Stimulated activated CD4-positive, alpha-beta T cell treated with anti-CD3 and anti-CD28 coated beads, TNF-alpha, amount 100 ng/mL, for 48 hours (primary cell): ENCODE results near the gene ARHGEF18.
"Not testable (repeated sequence)": the region's sequence is repeated elsewhere in the genome, so short reads cannot be mapped to it uniquely, and the experiment has no call there.

Source experiments
- DNase-seq, 3 donors: peaks; one replicate each; pipeline ENCODE4 v3.0.0-alpha.2; 2020; ENCODE audit warnings: low read depth in 3 of 3

ARHGEF18 gene

DNA sequence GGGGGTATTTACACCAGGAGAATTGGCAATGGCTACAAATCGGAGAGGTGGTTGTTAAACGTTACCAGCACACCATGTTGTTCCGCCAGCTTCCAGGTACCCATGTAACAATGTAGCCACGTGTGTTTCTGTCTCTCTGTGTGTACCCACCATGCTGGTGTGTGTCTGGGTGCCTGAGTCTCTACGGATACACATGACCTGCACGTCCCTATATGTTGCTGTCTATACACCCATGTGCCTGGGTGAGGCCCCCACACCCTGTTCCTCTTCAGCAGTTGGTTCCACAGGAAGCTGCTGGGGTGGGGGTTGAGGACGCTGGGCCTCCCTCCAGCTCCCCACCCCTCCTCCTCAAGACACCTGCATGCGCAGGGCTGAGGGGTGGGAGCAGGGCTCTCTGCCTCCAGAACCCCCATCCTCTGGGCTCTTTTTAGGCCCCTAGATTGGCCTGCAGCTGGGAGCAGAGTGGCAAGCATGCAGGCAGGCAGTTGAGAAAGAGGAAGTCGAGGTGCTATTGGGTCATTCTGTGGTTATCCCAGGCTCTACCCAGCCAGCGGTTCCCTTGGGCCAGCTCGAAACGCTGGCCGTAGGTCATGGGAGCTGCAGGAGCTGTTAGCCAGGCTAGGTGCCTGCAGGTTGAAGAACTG lies at the start of gene ARHGEF18:
TSS of gene ARHGEF18 (plus strand) at position 351 of the 644 bp plus-strand sequence. CDS start 13,954 bp downstream, outside the sequence.
- no peak for DNase-seq

DNA sequence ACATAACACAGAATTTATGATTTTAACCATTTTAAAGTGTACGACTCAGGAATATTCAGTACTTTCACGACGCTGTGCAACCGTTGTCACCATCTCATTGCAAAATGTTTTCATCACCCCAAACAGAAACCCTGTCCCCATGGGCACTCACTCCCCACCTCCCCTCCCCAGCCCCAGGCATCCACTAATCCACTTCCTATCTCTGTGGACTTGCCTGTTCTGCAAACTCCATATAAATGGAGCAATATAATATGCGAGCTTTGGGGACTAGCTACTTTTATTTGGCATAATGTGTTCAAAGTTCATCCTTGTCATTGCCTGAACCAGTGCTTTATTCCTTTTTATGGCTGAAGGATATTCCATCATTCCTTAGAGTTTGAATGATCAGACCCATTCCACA lies 47.2 kb upstream of the ARHGEF18 start:
- DNase-seq: no peak

DNA sequence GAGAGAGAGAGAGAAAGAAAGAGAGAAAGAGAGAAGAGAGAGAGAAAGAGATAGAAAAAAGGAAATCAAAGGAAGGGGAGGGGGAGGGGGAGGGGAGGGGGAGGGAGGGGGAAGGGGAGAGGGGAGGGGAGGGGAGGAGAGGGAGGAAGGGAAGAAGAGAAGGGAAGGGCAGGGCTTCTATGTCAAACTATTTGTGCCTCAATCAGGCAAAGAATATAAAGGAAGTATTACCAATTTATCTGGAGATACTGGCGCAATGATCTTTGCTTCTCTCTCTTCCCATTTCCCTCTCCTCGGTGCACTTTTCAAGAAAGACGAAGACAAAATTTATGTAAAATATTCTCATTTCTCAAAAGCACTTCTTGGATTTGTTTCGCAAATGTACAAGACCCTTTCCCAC lies 45.3 kb upstream of the ARHGEF18 start:
- DNase-seq: no peak

GRCh38 chr19:7304200-7304599 lies 44.5 kb upstream of the ARHGEF18 start:
- no peak for DNase-seq

- DNase-seq: no peak
Observed at GRCh38 chr19:7307590-7308218, 41.0 kb upstream of the ARHGEF18 start.

GRCh38 chr19:7308327-7308726 lies 40.4 kb upstream of the ARHGEF18 start:
- DNase-seq: not testable (repeated sequence)

DNA sequence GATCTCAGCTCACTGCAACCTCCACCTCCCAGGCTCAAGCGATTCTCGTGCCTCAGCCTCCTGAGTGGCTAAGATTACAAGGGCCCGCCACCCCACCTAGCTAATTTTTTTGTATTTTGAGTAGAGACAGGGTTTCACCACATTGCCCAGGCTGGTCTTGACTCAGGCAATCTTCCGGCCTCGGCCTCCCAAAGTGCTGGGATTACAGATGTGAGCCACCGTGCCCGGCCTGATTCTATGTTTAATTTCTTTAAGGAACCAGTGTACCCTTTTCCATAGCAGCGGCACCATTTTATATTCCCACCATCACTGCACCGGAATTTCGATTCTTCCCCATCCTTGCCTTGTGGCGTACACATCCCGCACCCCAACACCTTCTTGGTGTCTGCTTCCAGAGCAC lies 36.8 kb upstream of the ARHGEF18 start:
- DNase-seq: no peak

DNA sequence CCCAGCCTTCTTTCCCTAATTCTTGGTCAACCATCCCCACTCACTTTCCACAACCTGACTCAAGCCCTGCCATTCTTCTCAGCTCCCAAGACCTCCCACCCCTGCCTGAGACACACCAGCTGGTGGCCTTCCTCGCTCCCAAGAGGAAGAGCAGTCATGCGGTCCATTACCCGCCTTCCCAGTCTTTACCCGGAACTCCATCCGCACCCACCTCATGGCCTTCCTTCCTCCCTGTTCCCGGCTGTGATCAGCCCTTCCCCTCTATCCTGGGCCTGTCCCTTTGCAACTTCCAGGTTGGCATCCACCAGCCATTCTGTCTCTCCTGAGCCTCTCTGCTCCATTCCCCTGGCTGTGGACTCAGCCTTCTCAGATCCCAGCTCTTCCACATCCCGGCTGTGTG lies 35.9 kb upstream of the ARHGEF18 start:
- DNase-seq: no peak

DNA sequence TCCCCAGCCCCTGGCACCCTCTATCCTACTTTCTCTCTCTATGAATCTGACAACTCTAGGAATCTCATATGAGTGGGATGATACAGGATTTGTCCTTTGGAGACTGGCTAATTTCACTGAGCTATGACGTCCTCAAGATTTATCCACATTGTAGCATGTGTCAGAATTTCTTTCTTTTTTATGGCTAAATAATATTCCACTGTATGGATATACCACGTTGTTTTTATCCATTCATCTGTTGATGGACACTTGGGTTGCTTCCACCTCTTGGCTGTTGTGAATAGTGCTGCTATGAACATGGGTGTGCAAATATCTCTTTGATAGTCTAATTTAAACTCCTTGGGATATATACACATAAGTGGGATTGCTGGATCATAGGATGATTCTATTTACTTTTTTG lies 30.6 kb upstream of the ARHGEF18 start:
- DNase-seq: no peak

DNA sequence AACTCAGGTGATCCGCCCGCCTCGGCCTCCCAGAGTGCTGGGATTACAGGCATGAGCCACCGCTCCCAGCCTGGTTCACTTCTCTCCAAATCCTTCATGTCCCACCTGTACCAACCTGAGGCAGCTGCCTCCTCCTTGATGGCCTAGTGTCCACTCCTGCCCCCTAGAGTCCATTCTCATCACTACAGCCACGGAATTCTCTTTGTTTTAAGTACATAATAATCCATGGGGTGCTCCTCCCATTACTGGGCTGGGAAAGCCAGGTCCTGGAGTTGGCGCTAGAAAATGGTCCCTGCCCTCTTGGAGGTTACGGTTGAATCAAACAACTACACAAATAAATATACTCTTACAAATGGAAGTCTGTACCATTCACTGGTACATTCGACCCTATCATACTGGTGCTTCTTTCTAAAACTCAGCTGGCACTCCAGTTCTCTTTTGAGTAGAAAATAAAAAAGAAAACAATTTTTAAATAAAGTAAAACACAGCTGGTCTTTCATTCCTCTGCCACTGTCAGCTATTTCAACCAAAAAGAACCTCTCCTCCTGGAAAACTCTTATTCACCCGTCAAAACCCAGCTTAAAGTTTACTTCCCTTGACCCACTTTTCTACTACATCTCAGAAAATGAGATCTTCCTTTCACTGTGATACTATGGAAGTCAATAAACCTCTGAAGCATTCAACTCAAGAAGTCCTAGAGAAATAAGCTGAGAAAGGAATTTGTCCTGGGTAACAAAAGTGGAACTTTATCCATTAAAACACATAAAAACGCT lies 22.4 kb upstream of the ARHGEF18 start:
- no peak for DNase-seq

- no peak for DNase-seq
Observed at GRCh38 chr19:7327802-7328201, 20.9 kb upstream of the ARHGEF18 start.

DNA sequence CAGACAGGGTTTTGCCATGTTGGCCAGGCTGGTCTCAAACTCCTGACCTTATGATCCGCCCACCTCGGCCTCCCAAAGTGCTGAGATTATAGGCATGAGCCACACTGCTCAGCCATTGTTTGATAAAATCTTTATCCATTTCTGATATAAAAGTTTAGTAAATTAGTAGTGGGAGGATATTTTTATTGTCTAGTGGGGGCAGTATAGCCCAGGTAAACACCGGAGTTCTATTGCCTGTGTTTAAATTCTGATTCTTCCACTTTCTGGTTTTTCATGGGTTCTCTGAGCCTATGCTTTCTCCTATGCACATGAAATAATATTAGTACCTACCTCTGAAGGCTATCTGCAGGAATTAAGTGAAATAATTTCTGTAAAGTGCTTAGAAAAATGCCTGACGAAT lies 20.1 kb upstream of the ARHGEF18 start:
- no peak for DNase-seq

- no peak for DNase-seq
Observed at GRCh38 chr19:7331446-7331845, 17.3 kb upstream of the ARHGEF18 start.

GRCh38 chr19:7333198-7334118 lies 15.3 kb upstream of the ARHGEF18 start:
- DNase-seq: no peak

DNA sequence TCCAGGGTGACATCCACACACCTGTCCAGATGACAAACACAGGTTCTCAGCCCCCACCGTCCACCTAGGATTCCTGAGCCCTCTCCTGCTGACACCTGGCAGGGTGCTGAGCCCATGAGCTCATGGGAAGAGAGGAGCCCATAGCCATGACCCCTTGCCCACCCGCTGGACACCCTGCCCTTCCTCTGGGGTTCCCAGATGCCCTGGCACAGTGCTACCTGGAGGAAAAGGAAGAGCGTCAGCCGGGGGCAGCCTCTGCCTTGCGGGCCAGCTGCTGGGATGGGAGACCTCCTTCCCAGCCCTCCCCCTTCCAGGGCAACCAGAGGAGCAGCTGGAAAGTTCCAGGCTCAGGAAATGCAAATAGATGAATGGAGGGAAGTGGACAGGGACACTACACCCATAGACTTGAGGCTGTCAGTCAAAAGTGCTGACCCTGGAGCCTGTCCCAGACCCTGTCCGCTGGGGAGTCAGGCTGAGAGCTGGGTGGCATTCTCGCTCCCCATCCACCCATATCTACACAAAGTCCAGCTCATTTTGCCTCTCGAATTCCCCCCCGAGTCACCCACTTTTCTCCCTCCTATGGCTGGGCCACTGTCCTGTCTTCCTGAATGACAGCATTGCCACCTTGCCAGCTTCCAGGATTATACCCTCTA lies 12.3 kb upstream of the ARHGEF18 start:
- no peak for DNase-seq

DNA sequence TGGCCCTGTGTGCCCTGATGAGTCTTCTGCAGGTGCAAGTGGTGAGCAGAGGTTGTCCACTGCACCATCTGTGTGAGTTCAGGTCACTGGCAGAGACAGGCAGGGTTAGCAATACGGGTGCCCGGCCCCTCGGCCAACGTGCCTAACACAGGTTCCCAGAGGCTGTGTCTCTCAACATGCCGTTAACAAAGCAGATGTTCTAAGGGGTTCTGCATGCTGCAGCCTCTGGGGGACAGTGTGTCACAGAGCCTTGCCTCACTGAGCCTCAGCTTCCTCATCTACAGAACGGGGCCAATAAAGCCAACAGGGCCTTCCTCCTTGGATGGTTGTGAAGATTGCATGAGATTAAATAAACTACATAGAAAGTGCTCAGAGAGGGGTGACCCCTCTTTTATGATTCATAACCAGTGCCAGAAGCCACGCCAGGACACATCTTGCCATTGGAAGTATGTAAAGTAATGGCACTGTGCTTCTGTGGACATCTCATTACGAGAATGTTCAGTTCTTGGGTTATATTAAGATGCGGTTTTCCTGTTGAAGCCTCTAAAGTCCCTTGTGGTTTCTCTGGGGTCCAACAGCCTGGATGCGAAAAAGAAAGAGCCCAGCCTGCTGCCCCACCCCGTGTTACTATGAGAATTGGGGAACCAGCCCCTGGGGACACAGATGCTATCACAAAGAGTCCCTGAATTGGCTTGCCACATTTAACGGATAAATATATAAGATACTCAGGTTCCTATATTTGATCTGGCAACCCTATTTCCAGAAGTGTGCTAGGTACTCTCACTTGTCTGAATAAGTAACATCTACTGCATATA lies 11.2 kb upstream of the ARHGEF18 start:
- DNase-seq: no peak

DNA sequence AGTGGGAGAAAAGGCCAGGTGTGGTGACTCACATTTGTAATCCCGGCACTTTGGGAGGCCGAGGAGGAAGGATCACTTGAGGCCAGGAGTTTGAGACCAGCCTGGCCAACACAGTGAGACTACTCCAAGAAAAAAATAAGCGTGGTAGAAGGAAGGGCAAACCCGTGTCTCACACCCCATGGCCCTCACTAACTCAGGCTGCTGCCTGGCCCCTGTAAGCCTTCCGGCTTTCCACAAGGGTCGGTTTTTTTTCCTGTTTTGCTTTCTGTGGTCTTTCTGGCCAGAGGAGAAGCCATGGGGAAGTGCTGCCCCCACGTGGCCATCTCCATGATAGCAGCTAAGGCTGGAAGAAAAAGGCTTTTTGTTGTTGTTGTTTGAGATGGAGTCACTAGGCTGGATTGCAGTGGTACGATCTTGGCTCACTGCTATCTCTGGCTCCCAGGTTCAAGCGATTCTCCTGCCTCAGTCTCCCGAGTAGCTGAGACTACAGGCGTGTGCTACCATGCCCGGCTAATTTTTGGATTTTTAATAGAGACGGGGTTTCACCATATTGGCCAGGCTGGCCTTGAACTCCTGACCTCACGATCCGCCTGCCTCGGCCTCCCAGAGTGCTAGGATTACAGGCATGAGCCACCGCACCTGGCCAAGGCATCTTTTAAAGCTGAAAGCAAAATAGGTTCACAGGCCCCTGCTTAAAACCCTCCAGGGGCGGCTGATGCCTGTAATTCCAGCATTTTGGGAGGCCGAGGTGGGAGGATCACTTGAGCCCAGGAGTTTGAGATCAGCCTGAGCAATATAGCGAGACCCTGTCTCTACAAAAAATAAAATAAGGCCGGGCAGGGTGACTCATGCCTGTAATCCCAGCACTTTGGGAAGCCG lies 7.5 kb upstream of the ARHGEF18 start:
- peak; percentile 69 to 79 (median 74) for DNase-seq

- no peak for DNase-seq
Observed at GRCh38 chr19:7342143-7342542, 6.6 kb upstream of the ARHGEF18 start.

DNA sequence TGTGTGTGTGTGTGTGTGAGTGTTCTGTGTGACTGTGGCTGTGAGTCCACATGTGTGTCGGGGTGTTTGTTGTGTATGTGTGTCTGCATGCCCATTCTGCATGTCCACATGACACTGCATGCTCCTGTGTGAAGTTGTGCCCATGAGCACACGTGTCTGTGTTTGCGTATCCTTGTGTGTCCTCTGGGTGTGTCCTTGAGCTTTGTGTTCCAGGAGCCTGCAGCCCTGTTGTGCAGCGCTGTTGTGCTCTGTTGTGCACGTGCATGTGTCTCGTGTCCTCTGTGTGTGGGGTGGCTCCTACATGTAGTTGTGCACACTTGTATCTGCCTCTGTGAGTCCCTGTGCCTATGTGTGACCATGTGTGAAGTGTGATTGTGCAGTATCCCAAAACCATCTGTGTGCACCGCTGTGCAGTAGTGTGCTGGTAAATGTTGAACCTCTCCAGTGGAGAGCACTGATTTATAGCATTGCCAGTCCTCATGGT lies 2.2 kb upstream of the ARHGEF18 start:
- no peak for DNase-seq
